ENCODE data around the gene OR2L2.

The OR2L2 gene

DNA sequence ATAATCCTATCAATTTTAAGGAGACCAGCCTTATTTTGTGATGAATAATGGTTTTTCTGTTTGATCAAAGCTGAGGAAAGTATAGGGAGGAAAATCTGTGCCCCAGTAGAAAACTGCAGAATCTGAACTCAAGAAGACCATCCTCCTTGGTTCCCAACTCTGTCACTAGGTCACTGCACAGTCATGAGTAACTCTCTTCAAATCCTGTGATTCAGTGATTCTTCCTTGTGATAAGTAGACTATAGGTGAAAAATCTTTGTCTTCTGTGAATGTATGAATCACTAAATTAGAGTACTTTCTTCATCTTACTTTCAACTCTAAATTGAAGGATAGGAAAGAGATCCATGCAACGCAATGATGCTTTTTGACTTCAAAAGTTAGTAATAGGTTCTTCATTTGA lies 29.7 kb upstream of the OR2L2 start:
- H3K27ac ChIP-seq (replicated peaks), result no peak overlapping the region
- TF ChIP-seq REST (IDR thresholded peaks at IDR 0.05; ENCODE audit: insufficient replicate concordance, low read depth) (no peak), SPI1 (IDR thresholded peaks at IDR 0.05; ENCODE audit: borderline replicate concordance, low read depth) (no peak), POLR2AphosphoS5 (IDR thresholded peaks at IDR 0.05; ENCODE audit: low read depth) (no peak), GABPA (IDR thresholded peaks at IDR 0.05; ENCODE audit: low read depth) (no peak), CTCF (IDR thresholded peaks at IDR 0.05; ENCODE audit: insufficient read depth, low read length) (no peak)
- no peak for DNase-seq (ENCODE audit: low read depth in 1 of 2, low spot score in 1 of 2)
- H3K27me3 ChIP-seq (ENCODE audit: insufficient read depth, poor library complexity, severe bottlenecking), result no peaks in the 10 kb centered on the region
- no peak overlapping the region for H3K4me3 ChIP-seq (replicated peaks; ENCODE audit: insufficient read depth, low read length)

DNA sequence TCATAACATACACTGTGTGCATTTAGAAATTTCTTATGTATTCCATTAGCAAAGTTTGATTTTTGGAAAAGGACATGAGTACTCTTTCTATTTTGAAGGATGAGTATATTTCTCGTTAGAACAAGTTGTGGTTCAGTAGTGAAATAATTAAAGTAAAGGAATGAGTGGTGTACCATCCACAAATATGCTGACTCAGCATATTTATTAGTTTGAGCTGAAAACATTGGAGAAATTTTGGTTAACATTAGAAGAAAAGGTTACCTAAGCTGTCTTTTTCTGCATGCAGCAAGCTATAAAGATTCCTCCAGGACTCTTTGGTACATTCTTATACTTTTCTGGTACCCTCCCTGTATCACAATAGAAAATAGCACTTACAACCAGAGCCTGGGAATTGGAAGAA lies 22.1 kb upstream of the OR2L2 start:
- Histone ChIP-seq H3K4me3 (replicated peaks; ENCODE audit: insufficient read depth, low read length) (no peak overlapping the region), H3K27ac (replicated peaks) (no peak overlapping the region), H3K27me3 (ENCODE audit: insufficient read depth, poor library complexity, severe bottlenecking) (no peaks in the 10 kb centered on the region)
- TF ChIP-seq REST (IDR thresholded peaks at IDR 0.05; ENCODE audit: insufficient replicate concordance, low read depth) (no peak), CTCF (IDR thresholded peaks at IDR 0.05; ENCODE audit: insufficient read depth, low read length) (no peak), POLR2AphosphoS5 (IDR thresholded peaks at IDR 0.05; ENCODE audit: low read depth) (no peak), SPI1 (IDR thresholded peaks at IDR 0.05; ENCODE audit: borderline replicate concordance, low read depth) (no peak), GABPA (IDR thresholded peaks at IDR 0.05; ENCODE audit: low read depth) (no peak)
- DNase-seq (ENCODE audit: low read depth in 1 of 2, low spot score in 1 of 2), result no peak

- Histone ChIP-seq H3K27ac (replicated peaks) (no peak overlapping the region), H3K4me3 (replicated peaks; ENCODE audit: insufficient read depth, low read length) (no peak overlapping the region), H3K27me3 (ENCODE audit: insufficient read depth, poor library complexity, severe bottlenecking) (no peaks in the 10 kb centered on the region)
- TF ChIP-seq SPI1 (IDR thresholded peaks at IDR 0.05; ENCODE audit: borderline replicate concordance, low read depth), result no peak
- no peak for TF ChIP-seq REST (IDR thresholded peaks at IDR 0.05; ENCODE audit: insufficient replicate concordance, low read depth)
- no peak for TF ChIP-seq POLR2AphosphoS5 (IDR thresholded peaks at IDR 0.05; ENCODE audit: low read depth)
- no peak for TF ChIP-seq GABPA (IDR thresholded peaks at IDR 0.05; ENCODE audit: low read depth)
- TF ChIP-seq CTCF (IDR thresholded peaks at IDR 0.05; ENCODE audit: insufficient read depth, low read length), result no peak
- no peak for DNase-seq (ENCODE audit: low read depth in 1 of 2, low spot score in 1 of 2)
Observed at GRCh38 chr1:248009681-248010080, 20.2 kb upstream of the OR2L2 start.

All from HL-60 (cell line).